Measurements from ENCODE around the gene FGF12.

FGF12 gene

DNA sequence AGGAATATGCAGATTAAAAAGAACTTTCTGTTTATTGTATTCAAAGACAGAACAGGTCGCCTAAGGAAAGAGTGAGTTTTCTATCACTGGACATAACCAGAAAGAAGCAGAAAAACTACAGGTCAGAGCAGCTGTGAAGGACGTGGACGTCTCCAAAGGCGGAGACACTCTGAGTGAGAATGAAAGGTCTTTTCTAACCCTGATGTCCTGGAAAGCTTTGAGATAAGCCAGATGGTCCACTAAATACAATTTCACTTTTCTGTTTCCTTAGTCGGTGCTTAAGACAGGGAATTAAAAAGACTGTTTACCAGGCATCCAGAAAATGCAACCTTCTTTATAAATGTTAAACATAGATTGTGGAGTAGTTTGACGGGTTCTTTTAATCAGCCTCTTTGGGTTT, 360.4 kb downstream of the FGF12 start:
- in situ Hi-C loops (cut with HindIII; ENCODE audit: low sequenced_read_pairs): no loop called here
- TF ChIP-seq, protein P1, sequence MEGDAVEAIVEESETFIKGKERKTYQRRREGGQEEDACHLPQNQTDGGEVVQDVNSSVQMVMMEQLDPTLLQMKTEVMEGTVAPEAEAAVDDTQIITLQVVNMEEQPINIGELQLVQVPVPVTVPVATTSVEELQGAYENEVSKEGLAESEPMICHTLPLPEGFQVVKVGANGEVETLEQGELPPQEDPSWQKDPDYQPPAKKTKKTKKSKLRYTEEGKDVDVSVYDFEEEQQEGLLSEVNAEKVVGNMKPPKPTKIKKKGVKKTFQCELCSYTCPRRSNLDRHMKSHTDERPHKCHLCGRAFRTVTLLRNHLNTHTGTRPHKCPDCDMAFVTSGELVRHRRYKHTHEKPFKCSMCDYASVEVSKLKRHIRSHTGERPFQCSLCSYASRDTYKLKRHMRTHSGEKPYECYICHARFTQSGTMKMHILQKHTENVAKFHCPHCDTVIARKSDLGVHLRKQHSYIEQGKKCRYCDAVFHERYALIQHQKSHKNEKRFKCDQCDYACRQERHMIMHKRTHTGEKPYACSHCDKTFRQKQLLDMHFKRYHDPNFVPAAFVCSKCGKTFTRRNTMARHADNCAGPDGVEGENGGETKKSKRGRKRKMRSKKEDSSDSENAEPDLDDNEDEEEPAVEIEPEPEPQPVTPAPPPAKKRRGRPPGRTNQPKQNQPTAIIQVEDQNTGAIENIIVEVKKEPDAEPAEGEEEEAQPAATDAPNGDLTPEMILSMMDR (IDR thresholded peaks at IDR 0.05; ENCODE audit: low read depth, low read length): no peak
- no peak for DNase-seq (ENCODE audit: low read depth, low spot score)
- H3K4me3 ChIP-seq (ENCODE audit: low read depth, low read length): no peak overlapping the region

DNA sequence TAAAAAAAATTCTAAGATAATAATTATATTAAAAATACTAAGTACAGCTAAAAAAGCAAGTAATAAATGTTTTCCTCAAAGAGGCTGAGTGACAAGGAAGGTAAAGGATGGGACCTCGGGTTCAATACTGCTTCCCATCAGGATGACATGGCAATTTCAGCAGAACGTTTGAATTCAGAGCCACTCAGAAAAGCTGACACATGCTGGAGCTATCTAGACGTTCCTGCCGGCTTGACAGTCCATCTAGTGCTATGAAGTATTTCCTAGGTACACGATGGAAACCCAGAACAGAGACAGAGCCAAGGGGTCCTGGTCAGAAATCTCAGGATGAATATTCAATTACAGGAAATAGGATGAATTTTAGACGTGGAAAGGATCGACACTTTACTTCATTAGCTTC, 361.8 kb downstream of the FGF12 start:
- no peak overlapping the region for H3K4me3 ChIP-seq (ENCODE audit: low read depth, low read length)
- in situ Hi-C loops (cut with HindIII; ENCODE audit: low sequenced_read_pairs): no loop called here
- TF ChIP-seq, protein P1 (IDR thresholded peaks at IDR 0.05; ENCODE audit: low read depth, low read length): no peak
- no peak for DNase-seq (ENCODE audit: low read depth, low spot score)

DNA sequence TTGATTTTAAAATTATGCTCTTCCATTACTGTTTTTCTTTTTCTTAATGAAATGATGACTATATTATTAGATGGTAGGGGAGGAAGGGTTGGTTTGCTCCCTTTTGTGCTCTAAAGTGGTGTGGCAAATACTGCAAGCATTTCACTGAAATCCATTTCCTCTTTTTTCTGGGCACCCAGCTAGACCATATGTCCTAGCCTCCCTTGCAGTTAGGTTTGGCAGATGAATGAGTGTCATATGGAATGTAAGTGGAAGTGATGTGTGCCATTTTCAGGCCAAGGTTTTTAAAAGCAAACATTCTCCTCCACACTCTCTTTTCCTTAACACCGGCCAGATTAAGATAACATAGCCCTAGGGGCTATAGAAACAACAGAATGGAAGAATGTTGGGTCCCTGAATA, 363.0 kb downstream of the FGF12 start:
- DNase-seq (ENCODE audit: low read depth, low spot score): no peak
- in situ Hi-C loops (cut with HindIII; ENCODE audit: low sequenced_read_pairs): no loop called here

DNA sequence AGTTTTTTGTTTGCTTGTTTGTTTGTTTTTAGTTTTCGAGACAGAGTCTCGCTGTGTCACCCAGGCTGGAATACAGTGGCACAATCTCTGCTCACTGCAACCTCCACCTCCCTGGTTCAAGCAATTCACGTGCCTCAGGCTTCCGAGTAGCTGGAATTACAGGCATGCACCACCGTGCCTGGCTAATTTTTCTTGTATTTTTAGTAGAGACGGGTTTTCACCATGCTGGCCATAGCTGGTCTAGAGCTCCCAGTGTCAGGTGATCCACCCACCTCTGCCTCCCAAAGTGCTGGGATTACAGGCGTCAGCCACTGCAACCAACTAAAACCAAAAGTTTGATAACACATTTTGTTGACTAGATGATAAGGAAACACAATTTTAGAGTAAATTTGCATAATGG, 372.7 kb downstream of the FGF12 start:
- no peak overlapping the region for H3K4me3 ChIP-seq (ENCODE audit: low read depth, low read length)
- DNase-seq (ENCODE audit: low read depth, low spot score): no peak
- in situ Hi-C loops (cut with HindIII; ENCODE audit: low sequenced_read_pairs): no loop called here
- TF ChIP-seq, protein P1 (IDR thresholded peaks at IDR 0.05; ENCODE audit: low read depth, low read length): no peak

More for the DNA sequence above, 363.0 kb downstream of the FGF12 start:
- TF ChIP-seq, protein P1 (IDR thresholded peaks at IDR 0.05; ENCODE audit: low read depth, low read length): no peak
- H3K4me3 ChIP-seq (ENCODE audit: low read depth, low read length): no peak overlapping the region

DNA sequence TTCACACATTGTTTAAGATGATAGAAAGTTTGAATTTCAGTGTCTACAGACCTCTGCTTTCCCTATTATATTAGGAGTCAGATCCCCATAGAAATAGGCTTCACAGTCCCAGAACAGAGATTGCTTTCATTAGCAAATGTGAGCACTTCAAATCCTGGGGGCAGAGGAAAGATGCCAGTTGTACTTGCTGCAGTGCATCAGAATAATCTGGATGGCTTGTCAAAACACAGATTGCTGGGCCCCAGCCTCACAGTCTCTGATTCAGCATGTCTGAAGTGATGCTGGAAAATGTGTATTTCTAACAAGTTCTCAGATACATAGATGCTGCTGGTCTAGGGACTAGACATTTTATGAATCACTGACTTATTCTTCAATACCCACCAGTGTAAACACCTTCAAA, 375.2 kb downstream of the FGF12 start:
- TF ChIP-seq, protein P1 (IDR thresholded peaks at IDR 0.05; ENCODE audit: low read depth, low read length): no peak
- no peak overlapping the region for H3K4me3 ChIP-seq (ENCODE audit: low read depth, low read length)
- no peak for DNase-seq (ENCODE audit: low read depth, low spot score)
- in situ Hi-C loops (cut with HindIII; ENCODE audit: low sequenced_read_pairs): no loop called here

DNA sequence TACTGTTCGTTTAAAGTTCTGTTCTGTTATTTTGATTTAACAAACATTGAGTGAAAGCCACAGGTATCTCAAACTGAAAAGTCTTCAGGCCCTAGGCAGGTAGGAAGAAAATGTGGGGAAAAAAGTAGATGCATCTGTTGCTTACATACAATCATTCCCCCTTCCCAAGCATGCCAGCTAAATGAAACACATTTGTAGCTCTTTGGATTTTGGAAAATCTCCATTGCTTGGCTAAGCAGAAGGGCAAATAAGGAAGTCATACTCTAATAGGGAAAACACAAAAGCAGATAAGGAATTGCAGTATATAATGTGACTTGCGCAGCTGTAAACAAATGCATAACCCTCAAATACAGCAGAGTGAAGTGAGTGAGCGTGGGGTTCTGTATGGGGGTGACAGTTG, 375.9 kb downstream of the FGF12 start:
- TF ChIP-seq, protein P1 (IDR thresholded peaks at IDR 0.05; ENCODE audit: low read depth, low read length): no peak
- in situ Hi-C loops (cut with HindIII; ENCODE audit: low sequenced_read_pairs): no loop called here
- no peak for DNase-seq (ENCODE audit: low read depth, low spot score)
- H3K4me3 ChIP-seq (ENCODE audit: low read depth, low read length): no peak overlapping the region

DNA sequence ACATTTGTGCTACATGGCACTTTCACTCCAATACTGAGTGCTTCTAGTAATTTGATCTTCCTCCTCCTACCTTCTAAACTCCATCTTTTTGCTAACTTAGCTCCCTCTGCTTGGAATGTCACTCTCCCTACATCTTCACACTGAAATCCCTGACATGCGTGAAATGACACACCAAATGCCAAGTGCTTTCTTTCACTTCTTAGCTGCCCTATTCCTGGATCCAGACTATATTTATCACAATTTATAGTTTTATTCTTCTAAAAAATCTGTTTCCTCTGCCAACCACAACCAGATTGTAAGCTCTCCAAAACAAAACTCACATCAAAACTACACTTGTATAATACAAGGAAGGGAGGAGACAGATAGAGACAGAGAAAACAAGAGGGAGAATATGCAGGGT, 387.3 kb downstream of the FGF12 start:
- TF ChIP-seq, protein P1 (IDR thresholded peaks at IDR 0.05; ENCODE audit: low read depth, low read length): no peak
- DNase-seq (ENCODE audit: low read depth, low spot score): no peak
- H3K4me3 ChIP-seq (ENCODE audit: low read depth, low read length): no peak overlapping the region
- in situ Hi-C loops (cut with HindIII; ENCODE audit: low sequenced_read_pairs): no loop called here
